Activated T-helper 2 cell treated with anti-CD3 and anti-CD28 coated beads, Interferon-gamma antibody, Interleukin-2, Interleukin-4, amounts not matched to agents 10 μg/mL and 5 μg/mL and 100 μg/mL, durations not matched to agents 14 hours and 24 hours and 36 hours (primary cell): ENCODE measurements around the gene FAM181B. TPM values are rescaled to one million over a fixed set of nuclear protein-coding genes. Genes with fewer than 3 reads are reported as not detected.

Experiments
- DNase-seq: peaks from one replicate; pipeline ENCODE4 v3.0.0; 2021; ENCODE audit warnings: low spot score
- H3K27ac Mint-ChIP-seq: one replicate; pipeline ENCODE4 v1.8.0; 2021; ENCODE audit warnings: mixed read lengths
- H3K27me3 Mint-ChIP-seq: one replicate; pipeline ENCODE4 v1.8.0; 2021; ENCODE audit warnings: low read depth, mixed read lengths
- H3K36me3 Mint-ChIP-seq: one replicate; pipeline ENCODE4 v1.8.0; 2021; ENCODE audit warnings: low read depth, mixed read lengths
- H3K4me1 Mint-ChIP-seq: one replicate; pipeline ENCODE4 v1.8.0; 2021; ENCODE audit warnings: low read depth, mixed read lengths
- H3K4me3 Mint-ChIP-seq: one replicate; pipeline ENCODE4 v1.8.0; 2021; ENCODE audit warnings: low read depth, mild to moderate bottlenecking, moderate library complexity, mixed read lengths
- H3K9me3 Mint-ChIP-seq: one replicate; pipeline ENCODE4 v1.8.0; 2021; ENCODE audit warnings: mixed read lengths
- intact Hi-C: fragments of 100-400 bp; cut with micrococcal nuclease; formaldehyde crosslinking; loops from one replicate; pipeline ENCODE4 v1.15.1; 2023
- total RNA-seq: library from RNA; stranded (reverse); gene quantifications from 2 replicates; pipeline ENCODE4 v1.2.3, GENCODE V29; 2022

FAM181B gene
- total RNA-seq, 1 donor from 2014 or later: not detected

GRCh38 chr11:82756765-82757639, 23.3 kb upstream of the FAM181B start:
- Mint-ChIP-seq H3K27me3 (peaks cover 27% of the 10 kb centered on the region), H3K4me3 (no peak overlapping the region), H3K9me3 (no peaks in the 10 kb centered on the region), H3K27ac (no peak overlapping the region), H3K36me3 (no peaks in the 10 kb centered on the region), H3K4me1 (peaks cover 14% of the 10 kb centered on the region)
- no peak for DNase-seq
- intact Hi-C loops: no loop called here

GRCh38 chr11:82754410-82754809, 20.7 kb upstream of the FAM181B start:
- peaks cover 24% of the 10 kb centered on the region for H3K4me1 Mint-ChIP-seq
- no peak overlapping the region for H3K4me3 Mint-ChIP-seq
- intact Hi-C loops: no loop called here
- DNase-seq: no peak
- H3K36me3 Mint-ChIP-seq: no peaks in the 10 kb centered on the region
- H3K9me3 Mint-ChIP-seq: no peaks in the 10 kb centered on the region
- H3K27ac Mint-ChIP-seq: no peak overlapping the region
- H3K27me3 Mint-ChIP-seq: peaks cover 25% of the 10 kb centered on the region

DNA sequence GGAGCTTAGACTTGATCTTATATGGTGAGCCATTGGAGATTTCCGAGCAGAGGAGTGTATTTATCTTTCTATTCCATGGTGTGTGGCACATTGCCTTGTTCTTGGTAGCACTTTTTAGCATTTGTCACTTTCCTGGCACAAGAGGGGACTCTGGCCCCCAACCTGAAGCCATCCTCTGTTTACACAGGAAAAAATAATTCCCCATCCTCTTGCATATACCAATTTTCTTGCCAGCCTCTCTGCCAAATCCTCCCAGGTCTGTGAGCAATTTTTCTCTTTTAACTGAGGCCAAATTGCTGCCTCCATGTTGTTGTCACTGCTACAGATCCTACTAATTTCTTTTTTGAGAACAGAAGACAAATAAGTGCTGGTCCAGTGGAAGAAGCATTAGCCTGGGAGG, 20.3 kb upstream of the FAM181B start:
- no peak for DNase-seq
- H3K4me3 Mint-ChIP-seq: no peak overlapping the region
- peaks cover 25% of the 10 kb centered on the region for H3K27me3 Mint-ChIP-seq
- intact Hi-C loops: no loop called here
- peaks cover 24% of the 10 kb centered on the region for H3K4me1 Mint-ChIP-seq
- no peaks in the 10 kb centered on the region for H3K36me3 Mint-ChIP-seq
- H3K27ac Mint-ChIP-seq: no peak overlapping the region
- no peaks in the 10 kb centered on the region for H3K9me3 Mint-ChIP-seq

DNA sequence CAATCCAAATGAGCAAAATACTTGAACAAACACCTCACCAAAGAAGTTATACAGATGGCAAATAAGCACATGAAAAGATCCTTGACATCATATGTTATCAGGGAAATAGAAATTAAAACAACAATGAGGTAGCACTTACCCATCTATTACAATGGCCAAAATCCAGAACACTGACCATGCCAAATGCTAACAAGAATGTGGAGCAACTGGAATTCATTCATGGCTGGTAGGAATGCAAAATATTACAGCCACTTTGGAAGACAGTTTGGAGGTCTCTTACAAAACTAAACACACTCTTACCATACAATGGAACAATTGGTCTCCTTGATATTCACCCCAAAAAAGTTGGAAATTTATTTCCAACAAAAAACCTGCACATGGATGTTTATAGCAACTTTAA, 19.1 kb upstream of the FAM181B start:
- H3K27ac Mint-ChIP-seq: no peak overlapping the region
- no peak overlapping the region for H3K4me3 Mint-ChIP-seq
- intact Hi-C loops: no loop called here
- H3K4me1 Mint-ChIP-seq: peaks cover 22% of the 10 kb centered on the region
- no peak for DNase-seq
- H3K27me3 Mint-ChIP-seq: peaks cover 27% of the 10 kb centered on the region
- no peaks in the 10 kb centered on the region for H3K36me3 Mint-ChIP-seq
- no peaks in the 10 kb centered on the region for H3K9me3 Mint-ChIP-seq

- H3K27ac Mint-ChIP-seq: no peak overlapping the region
- H3K36me3 Mint-ChIP-seq: no peaks in the 10 kb centered on the region
- no peak overlapping the region for H3K4me3 Mint-ChIP-seq
- H3K27me3 Mint-ChIP-seq: peaks cover 35% of the 10 kb centered on the region
- no peaks in the 10 kb centered on the region for H3K9me3 Mint-ChIP-seq
- intact Hi-C loops: no loop called here
- peaks cover 10% of the 10 kb centered on the region for H3K4me1 Mint-ChIP-seq
- no peak for DNase-seq
Measured at GRCh38 chr11:82750643-82751139, 17.0 kb upstream of the FAM181B start.

DNA sequence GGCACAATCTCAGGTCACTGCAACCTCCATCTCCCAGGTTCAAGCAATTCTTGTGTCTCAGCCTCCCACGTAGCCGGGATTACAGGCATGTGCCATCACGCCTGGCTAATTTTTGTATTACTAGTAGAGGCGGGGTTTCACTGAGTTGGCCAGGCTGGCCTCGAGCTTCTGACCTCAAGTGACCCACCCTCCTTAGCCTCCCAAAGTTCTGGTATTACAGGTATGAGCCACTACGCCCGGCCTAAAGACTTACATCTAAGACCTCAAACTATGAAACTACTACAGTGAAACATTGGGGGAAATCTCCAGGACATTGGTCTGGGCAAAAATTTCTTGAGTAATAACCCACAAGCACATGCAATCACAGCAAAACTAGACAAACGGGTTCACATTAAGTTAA, 13.8 kb upstream of the FAM181B start:
- Mint-ChIP-seq H3K27ac (no peak overlapping the region), H3K36me3 (no peaks in the 10 kb centered on the region)

DNA sequence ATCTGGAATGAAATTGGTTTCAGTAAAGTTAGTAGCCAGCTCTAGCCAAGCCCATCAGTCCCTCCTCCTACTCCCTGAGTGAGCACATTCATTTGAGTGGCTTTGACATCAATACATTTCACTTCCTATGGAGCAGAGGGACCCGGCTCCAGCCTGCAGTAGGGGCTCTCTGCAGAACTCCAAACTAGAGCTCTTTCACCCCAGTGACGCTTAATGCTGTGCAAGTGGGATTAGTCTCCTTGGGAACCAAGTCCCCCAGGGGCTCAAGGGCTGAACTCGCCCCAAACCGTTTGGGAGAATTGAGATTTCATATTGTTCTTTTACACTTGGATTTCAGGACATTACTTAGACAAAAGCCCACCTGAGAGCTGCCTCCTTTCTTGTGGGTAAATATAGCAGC, 4.4 kb upstream of the FAM181B start:
- Mint-ChIP-seq H3K27ac (no peak overlapping the region), H3K36me3 (no peaks in the 10 kb centered on the region), H3K27me3 (peaks cover 64% of the 10 kb centered on the region), H3K4me1 (no peaks in the 10 kb centered on the region), H3K9me3 (no peaks in the 10 kb centered on the region), H3K4me3 (no peak overlapping the region)
- DNase-seq: no peak
- intact Hi-C loops: no loop called here

More for the DNA sequence above, 13.8 kb upstream of the FAM181B start:
- no peak overlapping the region for H3K4me3 Mint-ChIP-seq
- no peaks in the 10 kb centered on the region for H3K9me3 Mint-ChIP-seq
- peaks cover 10% of the 10 kb centered on the region for H3K4me1 Mint-ChIP-seq
- intact Hi-C loops: no loop called here
- H3K27me3 Mint-ChIP-seq: peaks cover 25% of the 10 kb centered on the region
- DNase-seq: no peak

GRCh38 chr11:82734120-82734479, 436 bp upstream of the FAM181B start:
- peaks cover 77% of the 10 kb centered on the region for H3K27me3 Mint-ChIP-seq
- H3K9me3 Mint-ChIP-seq: no peaks in the 10 kb centered on the region
- intact Hi-C loops: no loop called here
- H3K36me3 Mint-ChIP-seq: no peaks in the 10 kb centered on the region
- H3K27ac Mint-ChIP-seq: no peak overlapping the region
- H3K4me1 Mint-ChIP-seq: peaks cover 2% of the 10 kb centered on the region
- no peak for DNase-seq
- peak overlapping the region; percentile 43 for H3K4me3 Mint-ChIP-seq

- DNase-seq: no peak
- H3K4me3 Mint-ChIP-seq: no peak overlapping the region
- peaks cover 2% of the 10 kb centered on the region for H3K4me1 Mint-ChIP-seq
- intact Hi-C loops: no loop called here
- H3K27ac Mint-ChIP-seq: no peak overlapping the region
- no peaks in the 10 kb centered on the region for H3K9me3 Mint-ChIP-seq
- H3K27me3 Mint-ChIP-seq: peaks cover 72% of the 10 kb centered on the region
- H3K36me3 Mint-ChIP-seq: no peaks in the 10 kb centered on the region
Measured at GRCh38 chr11:82732734-82733443, 775 bp downstream of the FAM181B start.

DNA sequence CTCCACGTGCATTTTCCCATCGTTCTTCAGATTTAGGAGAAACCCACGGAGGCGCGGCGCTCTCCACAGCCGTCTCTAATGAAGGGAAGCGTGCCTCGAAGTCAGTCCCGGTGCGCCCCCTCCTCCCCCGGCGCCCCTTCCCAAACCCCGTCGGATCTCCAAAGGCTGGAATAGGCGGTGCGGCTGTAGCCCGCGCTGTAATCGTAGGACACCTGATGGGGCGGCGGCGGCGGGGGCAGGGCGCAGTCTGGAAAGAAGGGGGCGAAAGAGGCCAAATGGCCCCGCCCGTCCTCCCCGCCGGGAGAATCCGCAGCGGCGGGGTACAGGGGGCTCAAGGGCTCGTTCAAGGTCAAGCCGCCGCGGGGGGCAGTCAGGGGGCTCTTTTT, 1.3 kb downstream of the FAM181B start:
- intact Hi-C loops: no loop called here

DNA sequence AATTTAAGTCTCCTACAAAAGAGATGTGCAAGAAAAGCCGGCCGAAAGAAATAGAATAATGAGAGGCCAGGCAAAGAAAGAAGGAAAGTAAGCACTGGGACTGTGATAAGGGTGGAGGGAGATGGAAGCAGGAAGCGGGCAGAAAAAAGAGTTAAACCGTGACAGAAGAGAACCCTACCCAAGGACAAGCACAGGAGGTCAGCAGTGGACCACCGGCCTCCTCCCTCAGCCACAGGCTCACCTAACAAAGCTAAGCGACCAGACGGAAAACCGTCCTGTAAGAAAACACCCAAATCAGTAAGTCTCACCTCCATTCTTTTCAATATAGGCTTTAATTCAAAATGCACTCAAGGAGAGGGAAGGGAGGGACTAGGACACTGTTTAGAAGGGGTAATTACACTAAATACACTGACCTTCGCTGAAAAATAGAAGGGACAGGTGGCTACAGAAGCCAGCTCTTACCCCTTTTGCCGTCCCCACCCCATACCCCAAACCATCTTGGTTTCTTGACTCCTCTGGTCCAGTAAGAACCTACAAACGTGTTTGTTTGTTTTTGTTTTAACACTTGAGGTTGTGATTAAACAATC, 1.9 kb downstream of the FAM181B start:
- H3K4me3 Mint-ChIP-seq: peak overlapping the region; percentile 20
- H3K36me3 Mint-ChIP-seq: no peaks in the 10 kb centered on the region
- H3K27ac Mint-ChIP-seq: no peak overlapping the region
- peaks cover 69% of the 10 kb centered on the region for H3K27me3 Mint-ChIP-seq
- H3K9me3 Mint-ChIP-seq: no peaks in the 10 kb centered on the region
- no peak for DNase-seq
- H3K4me1 Mint-ChIP-seq: peaks cover 2% of the 10 kb centered on the region
- intact Hi-C loops: no loop called here

More for the DNA sequence above, 1.3 kb downstream of the FAM181B start:
- H3K4me3 Mint-ChIP-seq: no peak overlapping the region
- no peak for DNase-seq
- H3K27ac Mint-ChIP-seq: no peak overlapping the region
- peaks cover 71% of the 10 kb centered on the region for H3K27me3 Mint-ChIP-seq
- peaks cover 2% of the 10 kb centered on the region for H3K4me1 Mint-ChIP-seq
- no peaks in the 10 kb centered on the region for H3K9me3 Mint-ChIP-seq
- no peaks in the 10 kb centered on the region for H3K36me3 Mint-ChIP-seq

DNA sequence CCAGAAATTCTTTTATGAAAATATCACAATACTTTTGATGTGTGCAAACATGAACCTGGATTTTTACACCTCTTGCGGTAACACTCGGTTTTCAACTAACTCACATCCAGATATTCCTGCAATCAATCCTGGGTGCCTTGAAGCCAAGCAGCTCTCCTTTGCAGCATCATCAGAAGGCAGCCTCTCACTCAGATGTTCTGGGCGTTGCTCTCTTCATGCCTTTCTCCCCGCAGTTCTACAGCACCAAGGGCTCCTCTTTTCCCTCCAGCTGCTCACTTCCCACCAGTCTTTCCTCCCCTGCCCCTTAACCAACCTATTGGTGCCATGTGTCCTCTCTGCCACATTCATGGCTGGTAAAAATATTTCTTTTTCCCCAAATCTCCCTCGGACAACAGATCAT, 2.9 kb downstream of the FAM181B start:
- Mint-ChIP-seq H3K4me1 (peaks cover 2% of the 10 kb centered on the region), H3K36me3 (no peaks in the 10 kb centered on the region), H3K27ac (no peak overlapping the region), H3K4me3 (no peak overlapping the region), H3K27me3 (peaks cover 62% of the 10 kb centered on the region), H3K9me3 (no peaks in the 10 kb centered on the region)
- DNase-seq: no peak
- intact Hi-C loops: no loop called here

GRCh38 chr11:82730286-82730685, 3.4 kb downstream of the FAM181B start:
- no peak overlapping the region for H3K27ac Mint-ChIP-seq
- intact Hi-C loops: no loop called here
- peaks cover 61% of the 10 kb centered on the region for H3K27me3 Mint-ChIP-seq
- no peak for DNase-seq
- no peak overlapping the region for H3K4me3 Mint-ChIP-seq
- H3K9me3 Mint-ChIP-seq: no peaks in the 10 kb centered on the region
- H3K4me1 Mint-ChIP-seq: peaks cover 2% of the 10 kb centered on the region
- no peaks in the 10 kb centered on the region for H3K36me3 Mint-ChIP-seq
